Mesodermal cell (in vitro differentiated cells): ENCODE results near the gene INHBA. TPM values are rescaled to one million over a fixed set of nuclear protein-coding genes. Genes with fewer than 3 reads are reported as not detected.

Source experiments
- H3K27ac ChIP-seq: 2 replicates; pipeline ENCODE4 v1.7.0; 2013; ENCODE audit warnings: mild to moderate bottlenecking, low read depth, low read length, moderate library complexity; ENCODE audit not compliant: severe bottlenecking
- H3K36me3 ChIP-seq: 2 replicates; pipeline ENCODE4 v1.7.1; 2013; ENCODE audit warnings: mild to moderate bottlenecking, low read length, moderate library complexity; ENCODE audit not compliant: control insufficient read depth, insufficient read depth
- H3K4me1 ChIP-seq: one replicate; pipeline ENCODE4 v1.7.1; 2013; ENCODE audit warnings: mild to moderate bottlenecking, low read length; ENCODE audit not compliant: insufficient read depth, control insufficient read depth, poor library complexity, severe bottlenecking
- H3K4me3 ChIP-seq: 2 replicates; pipeline ENCODE4 v1.7.0; 2013; ENCODE audit warnings: low read length, control low read depth, mild to moderate bottlenecking; ENCODE audit not compliant: insufficient read depth, poor library complexity, severe bottlenecking; ENCODE audit errors: extremely low read depth
- H3K9me3 ChIP-seq: 2 replicates; pipeline ENCODE4 v1.7.1; 2013; ENCODE audit warnings: mild to moderate bottlenecking, low read length, moderate library complexity; ENCODE audit not compliant: control insufficient read depth
- WGBS, 2 experiments: methylation state at CpG; one replicate each; pipeline ENCODE4 v1.1.5; 2013; ENCODE audit warnings: missing lambda C conversion rate in 2 of 2; ENCODE audit not compliant: insufficient coverage in 2 of 2; 5-methylcytosine and 5-hydroxymethylcytosine counted together
- polyA plus RNA-seq, 2 experiments: library from polyadenylated mRNA; stranded (reverse); fragments of 50-300 nt; gene quantifications; one replicate each; pipeline ENCODE4 v1.2.3, GENCODE V29; 2013

INHBA gene
- polyA plus RNA-seq (2013, experiment 1 of 2) = 9.5 TPM
- polyA plus RNA-seq (2013, experiment 2 of 2) = 6.9 TPM

- Histone ChIP-seq H3K9me3 (no peaks in the 10 kb centered on the region), H3K36me3 (no peaks in the 10 kb centered on the region), H3K4me3 (no peak within 1 kb of the TSS), H3K27ac (no peak within 1 kb of the TSS), H3K4me1 (peaks cover 34% of the 10 kb centered on the region)
- no CpG with 5 or more reads among the region's 3 CpGs for WGBS, 2 experiments
Measured at GRCh38 chr7:41702635-41703371, at the start of gene INHBA. TSS of gene INHBA (minus strand) at chr7:41703090. CDS start at chr7:41700374, 2,716 bp downstream.

GRCh38 chr7:41752615-41753014 is 49.7 kb upstream of the INHBA start:
- no peak overlapping the region for H3K4me3 ChIP-seq
- H3K4me1 ChIP-seq = no peaks in the 10 kb centered on the region
- H3K27ac ChIP-seq = no peak overlapping the region
- no peaks in the 10 kb centered on the region for H3K36me3 ChIP-seq
- WGBS, 2 experiments = 70 to 92% methylated on average over 2 of the region's 2 CpGs
- peaks cover 42% of the 10 kb centered on the region for H3K9me3 ChIP-seq

GRCh38 chr7:41750661-41751540 is 48.0 kb upstream of the INHBA start:
- Histone ChIP-seq H3K27ac (no peak overlapping the region), H3K36me3 (no peaks in the 10 kb centered on the region), H3K9me3 (peaks cover 29% of the 10 kb centered on the region), H3K4me3 (no peak overlapping the region), H3K4me1 (no peaks in the 10 kb centered on the region)
- WGBS, 2 experiments = 75% methylated on average over 1 of the region's 1 CpG; no CpG with 5 or more reads in 1 of the 2 experiments

- no peaks in the 10 kb centered on the region for H3K36me3 ChIP-seq
- H3K9me3 ChIP-seq = peaks cover 8% of the 10 kb centered on the region
- H3K27ac ChIP-seq = no peak overlapping the region
- no peak overlapping the region for H3K4me3 ChIP-seq
- H3K4me1 ChIP-seq = no peaks in the 10 kb centered on the region
Measured at GRCh38 chr7:41747961-41748360, 45.1 kb upstream of the INHBA start.

GRCh38 chr7:41745451-41745850 is 42.6 kb upstream of the INHBA start:
- peaks cover 14% of the 10 kb centered on the region for H3K9me3 ChIP-seq
- no peak overlapping the region for H3K27ac ChIP-seq
- H3K36me3 ChIP-seq = no peaks in the 10 kb centered on the region
- no peaks in the 10 kb centered on the region for H3K4me1 ChIP-seq
- H3K4me3 ChIP-seq = no peak overlapping the region

- WGBS, 2 experiments = 81% methylated on average over 3 of the region's 4 CpGs; no CpG with 5 or more reads in 1 of the 2 experiments
- Histone ChIP-seq H3K36me3 (no peaks in the 10 kb centered on the region), H3K27ac (no peak overlapping the region), H3K4me3 (no peak overlapping the region), H3K9me3 (peaks cover 12% of the 10 kb centered on the region), H3K4me1 (no peaks in the 10 kb centered on the region)
Measured at GRCh38 chr7:41744161-41744560, 41.3 kb upstream of the INHBA start.

GRCh38 chr7:41742401-41743020 is 39.6 kb upstream of the INHBA start:
- Histone ChIP-seq H3K4me3 (no peak overlapping the region), H3K4me1 (no peaks in the 10 kb centered on the region), H3K9me3 (peaks cover 6% of the 10 kb centered on the region), H3K36me3 (no peaks in the 10 kb centered on the region), H3K27ac (no peak overlapping the region)
- 89 to 92% methylated on average over 1 of the region's 2 CpGs for WGBS, 2 experiments

- H3K4me1 ChIP-seq = peaks cover 2% of the 10 kb centered on the region
- H3K27ac ChIP-seq = no peak overlapping the region
- no peaks in the 10 kb centered on the region for H3K36me3 ChIP-seq
- peaks cover 6% of the 10 kb centered on the region for H3K9me3 ChIP-seq
- H3K4me3 ChIP-seq = no peak overlapping the region
- WGBS, 2 experiments = 80% methylated on average over 1 of the region's 3 CpGs; no CpG with 5 or more reads in 1 of the 2 experiments
Measured at GRCh38 chr7:41738806-41739205, 35.9 kb upstream of the INHBA start.

- Histone ChIP-seq H3K4me1 (peaks cover 6% of the 10 kb centered on the region), H3K36me3 (no peaks in the 10 kb centered on the region), H3K4me3 (no peak overlapping the region), H3K9me3 (peaks cover 6% of the 10 kb centered on the region), H3K27ac (no peak overlapping the region)
- WGBS, 2 experiments = 73 to 81% methylated on average over 3 to 4 of the region's 4 CpGs
Measured at GRCh38 chr7:41738336-41738735, 35.4 kb upstream of the INHBA start.

GRCh38 chr7:41735206-41735605 is 32.3 kb upstream of the INHBA start:
- H3K4me3 ChIP-seq = no peak overlapping the region
- no CpG with 5 or more reads among the region's 3 CpGs for WGBS, 2 experiments
- H3K4me1 ChIP-seq = peaks cover 14% of the 10 kb centered on the region
- no peaks in the 10 kb centered on the region for H3K9me3 ChIP-seq
- no peaks in the 10 kb centered on the region for H3K36me3 ChIP-seq
- H3K27ac ChIP-seq = no peak overlapping the region
